LNCAP (cell line): ENCODE results near the gene DHCR24.

Experiments
- CTCF ChIP-seq: fragments of 450-650 bp; IDR thresholded peaks from 2 replicates; pipeline ENCODE4 v1.5.1; 2017; ENCODE audit warnings: mild to moderate bottlenecking

Gene DHCR24

GRCh38 chr1:54884135-54884586 lies 2.8 kb downstream of the DHCR24 start:
- no peak for TF ChIP-seq CTCF

- TF ChIP-seq CTCF, result no peak
Measured at GRCh38 chr1:54883349-54884102, 3.5 kb downstream of the DHCR24 start.

GRCh38 chr1:54882519-54882918 lies 4.5 kb downstream of the DHCR24 start:
- TF ChIP-seq CTCF, result no peak

- no peak for TF ChIP-seq CTCF
Measured at GRCh38 chr1:54879872-54880271, 7.1 kb downstream of the DHCR24 start.

- TF ChIP-seq CTCF, result no peak
Measured at GRCh38 chr1:54876814-54877213, 10.2 kb downstream of the DHCR24 start.

GRCh38 chr1:54875000-54875399 lies 12.0 kb downstream of the DHCR24 start:
- no peak for TF ChIP-seq CTCF

- TF ChIP-seq CTCF, result no peak
Measured at GRCh38 chr1:54874079-54874830, 12.7 kb downstream of the DHCR24 start.
